Activated B cell treated with CpG ODN at 0.5 μM for 24 hours (primary cell): ENCODE measurements around the gene HELB. TPM values are rescaled to one million over a fixed set of nuclear protein-coding genes. Genes with fewer than 3 reads are reported as not detected.

ENCODE experiments used
- ATAC-seq: fragments of 200-7000 bp; cut with Tn5 transposase; one replicate; pipeline ENCODE4 v1.10.0; 2021; ENCODE audit warnings: low read depth, mild to moderate bottlenecking, moderate library complexity
- CTCF ChIA-PET: fragments of 350-600 bp; sonication (Branson Sonifier 250); formaldehyde crosslinking; loops from one replicate; lab custom pipeline; 2021; ENCODE audit warnings: antibody characterized with exemption; lab: Charles Lee
- POLR2A ChIA-PET: fragments of 350-600 bp; sonication (Branson Sonifier 250); formaldehyde crosslinking; loops from one replicate; lab custom pipeline; 2021; ENCODE audit warnings: antibody characterized with exemption; lab: Charles Lee
- DNase-seq: peaks from one replicate; pipeline ENCODE4 v3.0.0; 2022
- H3K27ac Mint-ChIP-seq: one replicate; pipeline ENCODE4 v1.8.0; 2020; ENCODE audit warnings: mixed read lengths
- H3K27me3 Mint-ChIP-seq: one replicate; pipeline ENCODE4 v1.8.0; 2021; ENCODE audit warnings: mixed read lengths
- H3K36me3 Mint-ChIP-seq: one replicate; pipeline ENCODE4 v1.8.0; 2021; ENCODE audit warnings: low read depth, mixed read lengths
- H3K4me1 Mint-ChIP-seq: one replicate; pipeline ENCODE4 v1.8.0; 2021; ENCODE audit warnings: mixed read lengths
- H3K4me3 Mint-ChIP-seq: one replicate; pipeline ENCODE4 v1.8.0; 2020; ENCODE audit warnings: mild to moderate bottlenecking, mixed read lengths
- H3K9me3 Mint-ChIP-seq: one replicate; pipeline ENCODE4 v1.8.0; 2020; ENCODE audit warnings: mixed read lengths
- CTCF ChIP-seq: fragments of 200-600 bp; IDR thresholded peaks from one replicate; pipeline ENCODE4 v1.8.0; 2022; ENCODE audit warnings: antibody characterized with exemption, mild to moderate bottlenecking
- intact Hi-C: fragments of 100-400 bp; cut with micrococcal nuclease; formaldehyde crosslinking; loops from one replicate; pipeline ENCODE4 v1.15.1; 2024
- total RNA-seq: library from RNA; stranded (reverse); gene quantifications from 2 replicates; pipeline ENCODE4 v1.2.3, GENCODE V29; 2022

HELB gene
- total RNA-seq, 1 donor from 2014 or later, result 7.2 TPM

- Mint-ChIP-seq H3K4me3 (no peak overlapping the region), H3K27ac (no peak overlapping the region), H3K9me3 (no peaks in the 10 kb centered on the region), H3K36me3 (no peaks in the 10 kb centered on the region), H3K4me1 (no peaks in the 10 kb centered on the region), H3K27me3 (peaks cover 4% of the 10 kb centered on the region)
- ATAC-seq (no peak), DNase-seq (no peak)
- intact Hi-C loops, result loop anchor here (2.0 kb wide), 1 partner anchor 30 kb away; the partner anchor contains the start of gene HELB
- POLR2A ChIA-PET, result no interaction called here
- TF ChIP-seq CTCF, result no peak
- CTCF ChIA-PET, result interaction anchor here (6.7 kb wide), 1 partner anchor 421 kb away, joined by 89 read pairs; no protein-coding TSS in a partner anchor
Measured at GRCh38 chr12:66273147-66273546, 29.1 kb upstream of the HELB start.

- Mint-ChIP-seq H3K36me3 (no peaks in the 10 kb centered on the region), H3K27ac (no peak overlapping the region), H3K4me1 (no peaks in the 10 kb centered on the region), H3K9me3 (no peaks in the 10 kb centered on the region), H3K4me3 (no peak overlapping the region), H3K27me3 (peaks cover 7% of the 10 kb centered on the region)
- intact Hi-C loops, result no loop called here
- CTCF ChIA-PET, result no interaction called here
- TF ChIP-seq CTCF, result no peak
- POLR2A ChIA-PET, result no interaction called here
- no peak for ATAC-seq
- no peak for DNase-seq
Measured at GRCh38 chr12:66275040-66275439, 27.3 kb upstream of the HELB start.

DNA sequence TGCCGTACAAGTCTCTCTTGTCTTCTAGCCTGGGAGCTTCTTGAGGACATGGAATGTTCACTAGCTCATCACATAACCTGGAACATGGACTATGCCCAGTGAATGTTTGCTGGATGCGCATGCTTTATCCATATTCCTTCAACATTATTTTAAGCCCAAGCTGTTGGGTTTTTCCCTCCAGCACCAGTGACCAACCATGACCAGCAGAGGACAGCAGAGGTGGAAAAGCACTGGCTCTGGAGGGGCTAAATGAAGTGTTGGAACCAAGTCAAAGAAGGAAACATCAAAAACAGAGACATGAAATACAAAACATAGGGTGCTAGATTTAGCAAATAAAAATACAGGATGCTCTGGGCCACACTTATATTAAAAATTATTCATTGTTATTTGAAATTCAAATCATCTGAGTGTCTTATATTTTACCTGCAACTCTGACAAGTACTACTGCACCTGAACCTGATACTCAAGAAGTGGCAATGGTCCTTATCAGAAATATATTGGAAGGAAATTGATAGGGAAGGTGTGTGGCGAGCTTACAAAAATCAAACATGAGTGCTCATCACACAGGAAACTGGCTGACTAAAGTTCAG, 23.1 kb upstream of the HELB start:
- Mint-ChIP-seq H3K4me1 (no peaks in the 10 kb centered on the region), H3K4me3 (no peak overlapping the region), H3K36me3 (no peaks in the 10 kb centered on the region), H3K27me3 (peaks cover 12% of the 10 kb centered on the region), H3K27ac (no peak overlapping the region), H3K9me3 (peaks cover 4% of the 10 kb centered on the region)
- ChIA-PET CTCF (no interaction called here), POLR2A (no interaction called here)
- no peak for TF ChIP-seq CTCF
- intact Hi-C loops, result loop anchor here (2.0 kb wide), 1 partner anchor 416 kb away; no protein-coding TSS in a partner anchor
- DNase-seq, result no peak
- ATAC-seq, result no peak

DNA sequence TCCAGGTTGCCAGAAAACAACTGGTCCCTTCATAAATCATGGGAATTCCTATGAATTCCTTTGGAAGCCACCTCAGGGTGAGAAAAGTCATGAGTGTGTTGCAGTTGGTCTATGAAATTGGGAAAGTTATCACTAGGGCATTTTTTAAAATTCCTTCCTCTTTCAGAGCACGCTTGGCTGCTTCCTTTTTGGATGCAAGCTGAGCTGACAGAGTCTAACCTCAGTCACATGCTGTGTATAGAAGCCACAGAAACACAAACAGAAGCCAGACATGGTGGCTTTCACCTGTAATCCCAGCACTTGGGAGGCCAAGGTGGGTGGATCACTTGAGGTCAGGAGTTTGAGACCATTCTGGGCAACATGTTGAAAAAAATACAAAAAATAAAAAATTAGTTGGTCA, 21.7 kb upstream of the HELB start:
- peaks cover 4% of the 10 kb centered on the region for H3K9me3 Mint-ChIP-seq
- H3K36me3 Mint-ChIP-seq, result no peaks in the 10 kb centered on the region
- peaks cover 12% of the 10 kb centered on the region for H3K27me3 Mint-ChIP-seq
- DNase-seq (no peak), ATAC-seq (no peak)
- intact Hi-C loops, result no loop called here
- ChIA-PET CTCF (no interaction called here), POLR2A (no interaction called here)
- H3K4me3 Mint-ChIP-seq, result no peak overlapping the region
- TF ChIP-seq CTCF, result no peak
- no peaks in the 10 kb centered on the region for H3K4me1 Mint-ChIP-seq
- no peak overlapping the region for H3K27ac Mint-ChIP-seq

- intact Hi-C loops, result no loop called here
- no peak overlapping the region for H3K27ac Mint-ChIP-seq
- peaks cover 4% of the 10 kb centered on the region for H3K9me3 Mint-ChIP-seq
- ATAC-seq (no peak), DNase-seq (no peak)
- ChIA-PET CTCF (no interaction called here), POLR2A (no interaction called here)
- H3K4me3 Mint-ChIP-seq, result no peak overlapping the region
- H3K27me3 Mint-ChIP-seq, result peaks cover 12% of the 10 kb centered on the region
- no peaks in the 10 kb centered on the region for H3K36me3 Mint-ChIP-seq
- TF ChIP-seq CTCF, result no peak
- no peaks in the 10 kb centered on the region for H3K4me1 Mint-ChIP-seq
Measured at GRCh38 chr12:66282244-66282643, 20.0 kb upstream of the HELB start.
